Measurements from ENCODE around the gene MRPL14.

Gene MRPL14

GRCh38 chr6:44087623-44088022 lies 39.6 kb downstream of the MRPL14 start:
- peaks cover 4% of the 10 kb centered on the region for H3K4me1 ChIP-seq (ENCODE audit: control insufficient read depth, insufficient read depth, low read length)
- no peaks in the 10 kb centered on the region for H3K9me3 ChIP-seq (ENCODE audit: control insufficient read depth in 2 of 2, low read length in 2 of 2)
- H3K36me3 ChIP-seq (ENCODE audit: control insufficient read depth in 2 of 2, insufficient read depth in 2 of 2, low read length in 2 of 2), result no peaks in the 10 kb centered on the region
- no peak overlapping the region for H3K27ac ChIP-seq (ENCODE audit: low read length)
- H3K27me3 ChIP-seq (ENCODE audit: control insufficient read depth in 1 of 2, insufficient read depth in 2 of 2, low read length in 2 of 2), result no peaks in the 10 kb centered on the region
- H3K4me3 ChIP-seq (ENCODE audit: low read length in 2 of 2), result no peak overlapping the region
- H3K9ac ChIP-seq (ENCODE audit: low read length in 2 of 2), result no peak overlapping the region

- peaks cover 4% of the 10 kb centered on the region for H3K4me1 ChIP-seq (ENCODE audit: control insufficient read depth, insufficient read depth, low read length)
- H3K27me3 ChIP-seq (ENCODE audit: control insufficient read depth in 1 of 2, insufficient read depth in 2 of 2, low read length in 2 of 2), result no peaks in the 10 kb centered on the region
- H3K4me3 ChIP-seq (ENCODE audit: low read length in 2 of 2), result no peak overlapping the region
- H3K36me3 ChIP-seq (ENCODE audit: control insufficient read depth in 2 of 2, insufficient read depth in 2 of 2, low read length in 2 of 2), result no peaks in the 10 kb centered on the region
- no peak overlapping the region for H3K9ac ChIP-seq (ENCODE audit: low read length in 2 of 2)
- H3K9me3 ChIP-seq (ENCODE audit: control insufficient read depth in 2 of 2, low read length in 2 of 2), result no peaks in the 10 kb centered on the region
- no peak overlapping the region for H3K27ac ChIP-seq (ENCODE audit: low read length)
Measured at GRCh38 chr6:44086931-44087574, 40.2 kb downstream of the MRPL14 start.

GRCh38 chr6:44085219-44085618 lies 42.0 kb downstream of the MRPL14 start:
- Histone ChIP-seq H3K4me3 (ENCODE audit: low read length in 2 of 2) (no peak overlapping the region), H3K9ac (ENCODE audit: low read length in 2 of 2) (no peak overlapping the region)

GRCh38 chr6:44084231-44085014 lies 42.8 kb downstream of the MRPL14 start:
- Histone ChIP-seq H3K9me3 (ENCODE audit: control insufficient read depth in 2 of 2, low read length in 2 of 2) (no peaks in the 10 kb centered on the region), H3K36me3 (ENCODE audit: control insufficient read depth in 2 of 2, insufficient read depth in 2 of 2, low read length in 2 of 2) (no peaks in the 10 kb centered on the region), H3K4me3 (ENCODE audit: low read length in 2 of 2) (no peak overlapping the region), H3K4me1 (ENCODE audit: control insufficient read depth, insufficient read depth, low read length) (peaks cover 4% of the 10 kb centered on the region), H3K9ac (ENCODE audit: low read length in 2 of 2) (no peak overlapping the region), H3K27ac (ENCODE audit: low read length) (no peak overlapping the region), H3K27me3 (ENCODE audit: control insufficient read depth in 1 of 2, insufficient read depth in 2 of 2, low read length in 2 of 2) (no peaks in the 10 kb centered on the region)

More at GRCh38 chr6:44085219-44085618, 42.0 kb downstream of the MRPL14 start:
- Histone ChIP-seq H3K27ac (ENCODE audit: low read length) (no peak overlapping the region), H3K9me3 (ENCODE audit: control insufficient read depth in 2 of 2, low read length in 2 of 2) (no peaks in the 10 kb centered on the region), H3K27me3 (ENCODE audit: control insufficient read depth in 1 of 2, insufficient read depth in 2 of 2, low read length in 2 of 2) (no peaks in the 10 kb centered on the region), H3K4me1 (ENCODE audit: control insufficient read depth, insufficient read depth, low read length) (peaks cover 4% of the 10 kb centered on the region), H3K36me3 (ENCODE audit: control insufficient read depth in 2 of 2, insufficient read depth in 2 of 2, low read length in 2 of 2) (no peaks in the 10 kb centered on the region)

- Histone ChIP-seq H3K9me3 (ENCODE audit: control insufficient read depth in 2 of 2, low read length in 2 of 2) (no peaks in the 10 kb centered on the region), H3K4me1 (ENCODE audit: control insufficient read depth, insufficient read depth, low read length) (peaks cover 11% of the 10 kb centered on the region), H3K4me3 (ENCODE audit: low read length in 2 of 2) (no peak overlapping the region), H3K27me3 (ENCODE audit: control insufficient read depth in 1 of 2, insufficient read depth in 2 of 2, low read length in 2 of 2) (no peaks in the 10 kb centered on the region), H3K36me3 (ENCODE audit: control insufficient read depth in 2 of 2, insufficient read depth in 2 of 2, low read length in 2 of 2) (no peaks in the 10 kb centered on the region), H3K27ac (ENCODE audit: low read length) (no peak overlapping the region), H3K9ac (ENCODE audit: low read length in 2 of 2) (no peak overlapping the region)
Measured at GRCh38 chr6:44082872-44083321, 44.4 kb downstream of the MRPL14 start.

- H3K9me3 ChIP-seq (ENCODE audit: control insufficient read depth in 2 of 2, low read length in 2 of 2), result no peaks in the 10 kb centered on the region
- no peaks in the 10 kb centered on the region for H3K27me3 ChIP-seq (ENCODE audit: control insufficient read depth in 1 of 2, insufficient read depth in 2 of 2, low read length in 2 of 2)
- no peak overlapping the region for H3K4me3 ChIP-seq (ENCODE audit: low read length in 2 of 2)
- H3K9ac ChIP-seq (ENCODE audit: low read length in 2 of 2), result no peak overlapping the region
- H3K4me1 ChIP-seq (ENCODE audit: control insufficient read depth, insufficient read depth, low read length), result peaks cover 10% of the 10 kb centered on the region
- H3K36me3 ChIP-seq (ENCODE audit: control insufficient read depth in 2 of 2, insufficient read depth in 2 of 2, low read length in 2 of 2), result no peaks in the 10 kb centered on the region
- H3K27ac ChIP-seq (ENCODE audit: low read length), result no peak overlapping the region
Measured at GRCh38 chr6:44081753-44082152, 45.5 kb downstream of the MRPL14 start.

- no peak overlapping the region for H3K27ac ChIP-seq (ENCODE audit: low read length)
- H3K36me3 ChIP-seq (ENCODE audit: control insufficient read depth in 2 of 2, insufficient read depth in 2 of 2, low read length in 2 of 2), result no peaks in the 10 kb centered on the region
- no peak overlapping the region for H3K4me3 ChIP-seq (ENCODE audit: low read length in 2 of 2)
- H3K9me3 ChIP-seq (ENCODE audit: control insufficient read depth in 2 of 2, low read length in 2 of 2), result no peaks in the 10 kb centered on the region
- H3K4me1 ChIP-seq (ENCODE audit: control insufficient read depth, insufficient read depth, low read length), result peaks cover 18% of the 10 kb centered on the region
- no peaks in the 10 kb centered on the region for H3K27me3 ChIP-seq (ENCODE audit: control insufficient read depth in 1 of 2, insufficient read depth in 2 of 2, low read length in 2 of 2)
- H3K9ac ChIP-seq (ENCODE audit: low read length in 2 of 2), result no peak overlapping the region
Measured at GRCh38 chr6:44080561-44081521, 46.4 kb downstream of the MRPL14 start.

GRCh38 chr6:44079672-44080071 lies 47.6 kb downstream of the MRPL14 start:
- Histone ChIP-seq H3K4me1 (ENCODE audit: control insufficient read depth, insufficient read depth, low read length) (peaks cover 29% of the 10 kb centered on the region), H3K27ac (ENCODE audit: low read length) (no peak overlapping the region), H3K4me3 (ENCODE audit: low read length in 2 of 2) (no peak overlapping the region), H3K9me3 (ENCODE audit: control insufficient read depth in 2 of 2, low read length in 2 of 2) (no peaks in the 10 kb centered on the region), H3K9ac (ENCODE audit: low read length in 2 of 2) (no peak overlapping the region), H3K27me3 (ENCODE audit: control insufficient read depth in 1 of 2, insufficient read depth in 2 of 2, low read length in 2 of 2) (no peaks in the 10 kb centered on the region), H3K36me3 (ENCODE audit: control insufficient read depth in 2 of 2, insufficient read depth in 2 of 2, low read length in 2 of 2) (no peaks in the 10 kb centered on the region)

GRCh38 chr6:44078827-44079671 lies 48.2 kb downstream of the MRPL14 start:
- Histone ChIP-seq H3K27ac (ENCODE audit: low read length) (no peak overlapping the region), H3K4me1 (ENCODE audit: control insufficient read depth, insufficient read depth, low read length) (peaks cover 35% of the 10 kb centered on the region), H3K27me3 (ENCODE audit: control insufficient read depth in 1 of 2, insufficient read depth in 2 of 2, low read length in 2 of 2) (no peaks in the 10 kb centered on the region), H3K36me3 (ENCODE audit: control insufficient read depth in 2 of 2, insufficient read depth in 2 of 2, low read length in 2 of 2) (no peaks in the 10 kb centered on the region), H3K4me3 (ENCODE audit: low read length in 2 of 2) (no peak overlapping the region), H3K9ac (ENCODE audit: low read length in 2 of 2) (no peak overlapping the region), H3K9me3 (ENCODE audit: control insufficient read depth in 2 of 2, low read length in 2 of 2) (no peaks in the 10 kb centered on the region)
